Measurements from ENCODE around the gene CGB1. TPM values are rescaled to one million over a fixed set of nuclear protein-coding genes. Genes with fewer than 3 reads are reported as not detected.

CGB1 gene
- total RNA-seq, 1 experiment from 2014 or later = not detected

DNA sequence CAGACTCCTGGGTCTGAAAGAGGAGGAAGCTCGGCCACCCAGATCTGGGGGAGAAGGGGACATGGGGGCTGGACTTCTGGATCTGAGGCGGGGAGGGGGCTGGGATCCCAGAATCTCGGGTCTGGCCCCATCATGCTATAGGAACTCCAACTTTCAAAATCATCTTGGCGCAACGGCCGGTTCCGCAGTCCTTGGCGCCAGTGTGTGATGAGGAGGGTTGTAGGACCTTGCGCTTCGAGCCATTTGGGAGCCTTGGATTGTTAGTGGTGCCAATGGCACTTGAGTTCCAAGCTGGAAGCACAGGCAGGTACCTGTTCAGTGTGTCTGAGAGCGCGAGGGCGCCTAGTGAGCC, 42.7 kb downstream of the CGB1 start:
- DNase-seq (ENCODE audit: low read depth) = no peak

DNA sequence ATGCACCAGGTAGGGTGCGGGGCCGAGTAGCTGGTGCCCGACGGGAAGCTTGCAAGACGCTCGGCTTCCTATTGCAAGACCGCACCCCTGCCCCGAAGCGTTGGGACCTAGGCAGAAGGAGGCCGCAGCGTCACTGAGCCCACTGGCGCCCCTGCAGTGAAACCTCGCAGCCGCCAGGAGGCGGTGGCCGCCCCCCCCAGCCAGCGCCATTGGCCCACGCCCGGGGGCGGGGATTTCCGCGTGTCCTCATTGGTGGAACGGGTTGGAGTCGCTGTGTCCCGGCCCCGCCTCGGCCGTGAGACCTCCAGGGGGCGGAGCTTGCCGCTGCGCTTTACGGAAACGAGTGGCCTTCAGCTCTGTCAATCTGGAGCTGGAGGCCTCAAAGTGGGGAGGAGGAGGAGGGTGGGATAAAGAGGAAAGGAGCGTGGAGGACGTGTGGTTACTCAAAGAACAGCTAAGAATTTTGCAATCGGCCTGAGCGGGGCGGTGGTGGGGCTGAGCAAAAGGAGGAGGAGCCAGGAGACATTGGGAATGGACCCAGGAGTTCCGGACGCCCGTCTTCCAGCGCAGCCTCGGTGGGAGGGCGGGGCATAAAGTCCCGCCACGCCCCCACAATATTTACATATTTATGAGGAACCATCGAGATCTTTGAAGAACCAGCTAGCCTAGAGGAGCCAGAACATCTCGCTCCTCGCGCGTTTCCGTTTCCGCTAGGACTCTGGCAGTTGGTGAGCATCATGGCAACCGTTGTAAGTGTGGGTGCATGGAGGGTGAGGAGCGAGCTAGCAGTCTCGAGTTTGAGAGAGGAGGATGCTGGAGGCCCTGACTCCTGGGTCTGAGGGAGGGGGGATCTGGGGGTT, 43.3 kb downstream of the CGB1 start, which contains the start of the genes GYS1 and RUVBL2:
GYS1 (minus strand) TSS at position 135 of the 860 bp plus-strand sequence. CDS start 197 bp downstream, outside the sequence.
RUVBL2 (plus strand) TSS at position 713 of the 860 bp plus-strand sequence; CDS start at position 738, 25 bp downstream.
- peak; percentile 99 for DNase-seq (ENCODE audit: low read depth)

DNA sequence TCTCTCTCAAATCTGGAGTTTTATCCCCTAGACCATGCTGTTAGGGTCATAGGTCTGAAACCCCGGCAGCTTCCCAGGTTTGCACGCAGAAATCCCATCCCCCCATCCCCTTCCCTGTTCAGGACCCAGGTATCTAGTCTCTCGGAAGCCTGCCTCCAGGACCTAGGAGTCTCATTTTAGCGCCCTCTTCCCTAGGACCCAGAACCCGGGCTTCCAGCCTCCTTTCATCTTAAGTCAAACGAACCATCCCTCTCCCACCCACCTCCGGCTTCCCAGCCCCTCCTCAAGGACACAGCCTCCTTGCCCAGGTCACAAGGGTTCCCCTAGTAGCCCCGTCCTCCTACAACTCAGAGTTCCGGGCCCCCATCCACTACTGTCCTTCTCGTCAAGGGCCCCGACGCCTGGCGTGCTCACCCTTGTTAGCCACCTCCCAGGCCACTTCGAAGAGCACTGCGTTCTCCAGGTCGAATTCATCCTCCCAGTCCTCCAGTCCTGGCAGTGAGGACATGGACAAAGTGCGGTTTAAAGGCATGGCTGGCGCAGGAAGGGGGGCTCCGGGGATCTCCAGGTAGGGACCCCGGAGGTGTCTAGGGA, 44.0 kb downstream of the CGB1 start:
- no peak for DNase-seq (ENCODE audit: low read depth)

DNA sequence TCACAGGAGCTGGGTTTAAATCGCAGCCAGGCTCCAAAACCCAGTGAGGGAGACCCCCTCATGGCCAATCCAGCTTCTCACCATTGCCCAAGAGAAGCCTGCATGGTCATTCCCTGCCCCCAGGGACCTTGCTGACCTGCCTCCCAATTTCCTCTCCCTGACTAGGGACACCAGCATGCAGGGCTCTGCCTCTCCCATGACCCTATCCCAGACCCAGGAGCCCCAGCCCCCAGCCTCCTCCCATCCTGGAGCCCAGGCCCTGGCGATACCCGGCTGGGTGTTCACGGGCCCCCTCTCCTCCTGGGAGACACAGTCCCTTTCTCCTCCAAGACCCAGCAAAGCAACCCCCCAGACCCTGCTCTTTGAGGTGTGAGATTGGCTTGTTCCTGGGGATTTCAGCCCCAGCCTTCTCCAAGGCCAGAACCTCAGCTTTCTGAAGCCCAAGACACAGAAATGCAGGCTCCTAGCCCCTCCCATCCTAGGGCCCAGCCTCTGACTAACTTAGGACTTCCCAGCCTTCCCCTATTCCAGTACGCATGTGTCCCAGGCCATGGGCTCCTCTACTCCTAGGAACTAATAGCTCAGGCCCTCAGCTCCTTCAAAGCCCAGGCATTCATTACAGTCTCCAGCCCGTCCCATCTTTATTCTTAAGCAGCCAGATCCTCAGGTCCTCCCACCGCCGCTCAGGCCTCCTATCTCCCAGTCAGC, 44.7 kb downstream of the CGB1 start:
- peak; percentile 82 for DNase-seq (ENCODE audit: low read depth)

DNA sequence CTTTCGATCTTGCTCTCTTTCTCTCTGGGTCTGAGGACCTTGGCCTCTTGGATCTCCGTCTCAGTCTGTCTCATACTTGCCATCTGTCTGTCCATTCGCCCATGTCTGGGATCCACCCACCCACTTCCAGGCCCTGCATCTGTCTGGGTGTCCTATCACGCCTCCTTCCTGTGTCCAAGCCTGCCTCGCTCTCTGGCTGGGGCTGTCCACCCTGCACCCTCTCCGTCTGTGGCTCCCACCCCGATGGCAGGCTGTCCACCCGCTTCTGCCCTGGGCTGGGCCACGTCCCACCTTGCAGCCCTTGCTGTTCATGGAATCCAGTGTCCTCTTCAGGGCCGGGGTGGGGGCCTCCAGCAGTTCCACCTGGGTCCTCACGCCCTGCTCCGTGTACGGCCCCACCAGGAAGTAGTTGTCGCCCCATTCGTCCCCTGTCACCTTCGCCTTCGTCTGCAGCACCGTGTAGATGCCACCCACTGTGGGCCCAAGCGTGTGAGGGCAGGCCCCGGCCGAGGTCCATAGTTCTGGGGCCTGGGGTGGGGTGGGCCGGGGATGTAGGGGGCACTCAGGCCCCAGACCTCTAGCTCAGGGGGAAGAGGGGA, 45.6 kb downstream of the CGB1 start:
- DNase-seq (ENCODE audit: low read depth) = no peak

DNA sequence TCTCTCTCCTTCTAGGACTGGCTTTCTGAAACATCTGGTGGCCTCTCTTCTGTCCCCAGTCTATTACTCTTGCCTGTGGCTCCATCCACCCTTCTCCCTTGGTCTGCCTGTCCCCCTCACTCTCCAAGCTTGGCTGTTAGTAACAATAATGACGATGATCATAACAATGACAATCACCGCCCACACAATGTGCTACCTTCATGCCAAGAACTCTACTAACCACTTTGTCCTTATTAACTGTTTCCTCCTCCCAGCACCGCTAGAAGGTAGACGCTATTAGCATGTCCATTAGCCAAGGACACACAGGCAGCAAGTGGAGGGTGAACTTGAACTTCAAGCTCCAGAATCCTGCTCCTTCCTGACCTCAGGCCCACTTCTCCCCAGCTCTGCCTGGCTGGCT, 46.3 kb downstream of the CGB1 start:
- no peak for DNase-seq (ENCODE audit: low read depth)

DNA sequence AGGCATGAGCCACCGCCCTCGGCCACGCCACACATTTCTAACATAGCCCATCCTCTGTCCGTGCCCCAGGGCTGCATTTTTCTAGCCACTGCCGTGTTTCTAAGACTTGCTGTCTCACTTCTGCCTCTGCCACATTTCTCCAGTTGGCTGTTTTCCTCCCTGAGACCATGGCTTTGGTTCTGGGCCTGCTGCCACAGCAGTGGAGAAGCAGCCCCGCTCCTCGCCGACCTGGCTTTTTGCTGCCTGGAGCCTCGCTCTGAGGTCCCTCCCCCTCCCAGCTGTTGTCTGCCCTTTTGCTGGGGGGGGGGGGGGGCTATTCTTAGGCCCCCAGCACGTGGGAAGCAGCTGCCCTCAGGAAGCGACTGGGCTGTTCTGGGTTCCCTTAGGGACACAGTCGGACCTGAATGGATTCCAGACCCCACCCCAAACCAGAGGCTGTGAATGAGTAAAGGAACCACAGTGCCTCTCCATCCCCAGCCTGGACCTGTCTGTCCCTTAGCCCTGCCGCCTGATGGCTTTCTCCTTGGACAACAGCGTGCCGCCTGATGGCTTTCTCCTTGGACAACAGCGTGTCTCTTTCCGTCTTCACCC, 46.9 kb downstream of the CGB1 start:
- DNase-seq (ENCODE audit: low read depth) = peak; percentile 88

DNA sequence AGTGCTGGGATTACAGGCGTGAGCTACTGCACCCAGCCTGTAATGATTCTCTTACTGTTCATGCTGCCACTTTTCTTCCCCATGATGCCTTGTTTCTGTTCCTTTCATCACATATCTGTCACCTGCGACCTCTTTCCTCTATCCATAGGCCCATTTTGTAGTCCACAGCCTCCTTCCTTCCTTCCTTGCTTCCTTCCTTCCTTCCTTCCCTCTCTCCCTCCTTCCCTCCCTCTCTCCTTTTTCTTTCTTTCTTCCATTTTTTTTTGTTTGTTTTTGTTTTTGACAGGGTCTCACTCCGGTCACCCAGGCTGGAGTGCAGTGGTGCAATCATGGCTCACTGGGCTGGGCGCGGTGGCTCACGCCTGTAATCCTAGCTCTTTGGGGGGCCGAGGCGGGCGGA, 47.8 kb downstream of the CGB1 start:
- no peak for DNase-seq (ENCODE audit: low read depth)

DNA sequence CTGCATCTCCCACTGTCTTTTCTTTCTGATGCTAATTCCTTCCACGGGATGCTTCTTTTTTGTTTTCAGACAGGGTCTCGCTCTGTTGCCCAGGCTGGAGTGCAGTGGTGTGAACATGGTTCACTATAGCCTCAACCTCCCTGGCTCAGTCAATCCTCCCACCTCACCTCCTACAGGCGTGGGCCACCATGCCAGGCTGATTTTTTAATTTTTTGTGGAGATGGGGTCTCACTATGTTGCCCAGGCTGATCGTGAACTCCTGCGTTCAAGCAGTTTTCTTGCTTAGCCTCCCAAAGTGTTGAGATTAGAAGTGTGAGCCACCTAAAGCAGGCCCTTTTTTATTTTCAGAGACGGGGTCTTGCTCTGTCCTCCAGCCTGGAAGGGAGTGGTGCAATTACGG, 48.4 kb downstream of the CGB1 start:
- no peak for DNase-seq (ENCODE audit: low read depth)

DNA sequence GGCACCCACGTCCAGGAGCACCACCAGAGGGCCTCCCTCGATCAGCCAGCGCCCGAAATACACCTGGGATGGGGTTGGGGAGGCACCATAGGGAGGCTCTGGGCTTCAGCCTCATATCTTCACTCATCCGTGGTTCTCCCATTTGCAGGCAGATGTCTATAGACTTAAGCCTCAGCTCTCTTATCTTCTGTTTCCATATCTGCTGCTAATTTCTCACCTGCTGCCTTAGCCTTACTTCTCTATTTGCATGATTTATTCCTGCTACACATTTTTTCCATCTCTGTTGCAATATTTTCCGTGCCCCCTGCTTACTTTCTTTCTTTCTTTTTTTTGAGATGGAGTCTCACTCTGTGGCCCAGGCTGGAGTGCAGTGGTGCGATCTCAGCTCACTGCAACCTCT, 49.4 kb downstream of the CGB1 start:
- no peak for DNase-seq (ENCODE audit: low read depth)

DNA sequence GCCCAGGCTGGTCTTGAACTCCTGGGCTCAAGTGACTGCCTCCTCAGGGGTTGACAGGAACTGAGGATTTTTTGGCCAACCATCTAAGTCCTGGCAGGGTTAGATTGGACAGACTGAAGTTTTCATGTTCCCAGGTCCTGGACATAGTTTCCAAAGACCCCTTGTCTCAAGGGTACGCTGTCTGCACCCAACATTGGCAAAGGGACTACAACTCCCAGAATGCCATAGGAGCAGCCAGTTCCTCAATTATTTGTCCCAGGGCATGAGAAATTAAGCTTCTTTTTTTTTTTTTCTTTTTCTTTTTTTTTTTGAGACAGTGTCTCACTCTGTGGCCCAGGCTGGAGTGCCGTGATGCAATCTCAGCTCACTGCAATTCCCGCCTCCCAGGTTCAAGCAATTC, 50.5 kb downstream of the CGB1 start:
- no peak for DNase-seq (ENCODE audit: low read depth)

DNA sequence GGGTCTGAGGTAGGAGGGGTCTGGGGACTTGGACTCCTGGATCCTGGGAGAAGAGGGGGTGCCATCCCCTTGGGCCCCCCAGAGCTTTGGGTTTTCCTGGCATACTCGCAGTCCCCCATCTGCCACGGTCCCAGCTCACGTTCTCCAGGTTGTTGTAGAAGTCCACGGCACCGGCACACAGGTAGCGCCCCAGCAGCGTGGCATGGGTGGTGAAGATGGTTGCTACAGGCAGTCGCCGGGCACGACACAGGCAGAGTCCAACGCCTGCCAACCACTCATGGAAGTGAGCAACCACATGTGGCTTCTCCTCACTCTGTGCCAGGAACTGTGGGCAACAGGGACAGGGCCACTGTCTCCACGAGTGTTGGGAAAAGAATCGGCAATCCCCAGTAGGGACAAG, 51.0 kb downstream of the CGB1 start:
- DNase-seq (ENCODE audit: low read depth) = no peak

Other genes starting within 250 kb of the CGB1 start
- 23.8 and 26.5 TPM in 2 replicates for gene BCAT2, start 225.9 kb downstream of the CGB1 start, total RNA-seq (2014; rRNA removed)
- not detected in 2 replicates for gene HSD17B14, start 200.4 kb downstream of the CGB1 start, total RNA-seq (2014; rRNA removed)
- gene PLEKHA4, start 168.3 kb downstream of the CGB1 start, total RNA-seq (2014; rRNA removed) = 21.3 and 27.8 TPM in 2 replicates
- gene PPP1R15A, start 164.5 kb downstream of the CGB1 start, total RNA-seq (2014; rRNA removed) = 55.7 and 58.2 TPM in 2 replicates
- not detected in 2 replicates for gene TULP2, start 138.2 kb downstream of the CGB1 start, total RNA-seq (2014; rRNA removed)
- 213 and 221 TPM in 2 replicates for gene NUCB1, start 136.6 kb downstream of the CGB1 start, total RNA-seq (2014; rRNA removed)
- gene DHDH, start 103.2 kb downstream of the CGB1 start, total RNA-seq (2014; rRNA removed) = 0.96 TPM in 1 of 2 replicates, not detected in the other
- gene BAX, start 82.0 kb downstream of the CGB1 start, total RNA-seq (2014; rRNA removed) = 170 and 176 TPM in 2 replicates
- 2,158 and 2,177 TPM in 2 replicates for gene FTL, start 71.6 kb downstream of the CGB1 start, total RNA-seq (2014; rRNA removed)
- 78.8 and 80.0 TPM in 2 replicates for gene GYS1, start 43.6 kb downstream of the CGB1 start, total RNA-seq (2014; rRNA removed)
- gene RUVBL2, start 43.0 kb downstream of the CGB1 start, total RNA-seq (2014; rRNA removed) = 263 and 300 TPM in 2 replicates
- gene LHB, start 19.8 kb downstream of the CGB1 start, total RNA-seq (2014; rRNA removed) = not detected in 2 replicates
- not detected in 2 replicates for gene CGB3, start 12.6 kb downstream of the CGB1 start, total RNA-seq (2014; rRNA removed)
- gene CGB2, start 5.0 kb downstream of the CGB1 start, total RNA-seq (2014; rRNA removed) = 0.26 TPM in 1 of 2 replicates, not detected in the other
- 1.1 TPM in 1 of 2 replicates, not detected in the other for gene CGB5, start 7.0 kb upstream of the CGB1 start, total RNA-seq (2014; rRNA removed)
- gene CGB8, start 12.2 kb upstream of the CGB1 start, total RNA-seq (2014; rRNA removed) = 2.1 TPM in 1 of 2 replicates, not detected in the other
- gene CGB7, start 20.9 kb upstream of the CGB1 start, total RNA-seq (2014; rRNA removed) = 1.5 TPM in 2 replicates
- not detected in 2 replicates for gene NTF4, start 27.9 kb upstream of the CGB1 start, total RNA-seq (2014; rRNA removed)
- gene KCNA7, start 35.8 kb upstream of the CGB1 start, total RNA-seq (2014; rRNA removed) = 0.06 TPM in 1 of 2 replicates, not detected in the other
- gene SNRNP70, start 48.6 kb upstream of the CGB1 start, total RNA-seq (2014; rRNA removed) = 207 and 241 TPM in 2 replicates
- gene LIN7B, start 77.5 kb upstream of the CGB1 start, total RNA-seq (2014; rRNA removed) = 10.2 and 14.8 TPM in 2 replicates
- gene C19orf73, start 82.2 kb upstream of the CGB1 start, total RNA-seq (2014; rRNA removed) = 1.1 and 3.1 TPM in 2 replicates
- gene PPFIA3, start 82.6 kb upstream of the CGB1 start, total RNA-seq (2014; rRNA removed) = 7.9 and 9.8 TPM in 2 replicates
- gene HRC, start 118.5 kb upstream of the CGB1 start, total RNA-seq (2014; rRNA removed) = 2.2 TPM in 1 of 2 replicates, not detected in the other
- gene TRPM4, start 120.9 kb upstream of the CGB1 start, total RNA-seq (2014; rRNA removed) = 13.9 and 14.2 TPM in 2 replicates